K562 (cell line): ENCODE results near the gene C16orf96. TPM values are rescaled to one million over a fixed set of nuclear protein-coding genes. Genes with fewer than 3 reads are reported as not detected.
A peak's percentile ranks its signal among the peaks of the same experiment; 100 is the strongest.

Source experiments
- ATAC-seq: fragments of 200-7000 bp; cut with Tn5 transposase; 3 replicates; pipeline ENCODE4 v1.9.1; 2020; ENCODE audit warnings: moderate library complexity
- BruUV-seq: library from RNA; stranded (reverse); fragments of 400-500 nt; replicated peaks from 2 replicates; lab custom pipeline; 2021; lab: Mats Ljungman, UMichigan
- CTCF ChIA-PET: fragments of 300-600 bp; formaldehyde crosslinking; extraction: SDS; loops from one replicate; lab custom pipeline; 2021; ENCODE audit warnings: low intra/inter-chr PET ratio; lab: Yijun Ruan, JAX
- POLR2A ChIA-PET: fragments of 300-600, 350-650 bp; sonication (Branson Sonifier 250); formaldehyde crosslinking; extraction: SDS; loops from one replicate; lab custom pipeline; 2021; ENCODE audit warnings: antibody characterized with exemption, inconsistent platforms; lab: Yijun Ruan, JAX
- DNase-seq, 4 experiments: peaks; one replicate each; pipeline versions ENCODE4 v3.0.0 to v3.0.0-alpha.2; 2011 to 2018; ENCODE audit warnings: low spot score in 3 of 4, mixed read lengths in 3 of 4; ENCODE audit errors: extremely low read depth in 1 of 4
- FAIRE-seq: peaks from 2 replicates; lab custom pipeline; 2011; peaks lifted over from hg19 to GRCh38; lab: Jason Lieb, UNC
- H2AFZ ChIP-seq: 2 replicates; pipeline ENCODE4 v1.6.0; 2011; ENCODE audit warnings: low read depth, low read length, control low read depth, inconsistent platforms
- H3K27ac ChIP-seq: fragments of 200-600 bp; 3 replicates; pipeline ENCODE4 v1.8.0; 2011; ENCODE audit warnings: low read depth, mild to moderate bottlenecking, control low read depth, inconsistent platforms, low read length, moderate library complexity, mixed read lengths; ENCODE audit errors: extremely low read depth
- H3K27me3 ChIP-seq, 2 experiments: fragments of 300-600 bp in 1 of 2; 2 replicates in 1 of 2; 3 replicates in 1 of 2; pipeline versions ENCODE4 v1.6.0 to v1.8.0; 2011; ENCODE audit warnings: inconsistent platforms in 2 of 2, low read length in 2 of 2, mild to moderate bottlenecking in 1 of 2, mixed read lengths in 1 of 2, moderate library complexity in 1 of 2; ENCODE audit not compliant: control insufficient read depth in 2 of 2, insufficient read depth in 2 of 2
- H3K36me3 ChIP-seq: fragments of 300-600 bp; 3 replicates; pipeline ENCODE4 v1.8.0; 2011; ENCODE audit warnings: mild to moderate bottlenecking, low read length, inconsistent platforms; ENCODE audit not compliant: control insufficient read depth, insufficient read depth
- H3K4me1 ChIP-seq, 2 experiments: fragments of 200-600 bp in 1 of 2; replicated peaks in 1 of 2; 2 replicates in 1 of 2; 3 replicates in 1 of 2; pipeline versions ENCODE4 v1.5.1 to v1.8.0; 2011; ENCODE audit warnings: inconsistent platforms in 2 of 2, low read length in 2 of 2, mild to moderate bottlenecking in 1 of 2, mixed read lengths in 1 of 2, moderate library complexity in 1 of 2; ENCODE audit not compliant: control insufficient read depth in 2 of 2, insufficient read depth in 2 of 2
- H3K4me2 ChIP-seq: 2 replicates; pipeline ENCODE4 v1.6.1; 2011; ENCODE audit warnings: low read length, control low read depth, inconsistent platforms, mixed read lengths; ENCODE audit not compliant: insufficient read depth
- H3K4me3 ChIP-seq: fragments of 200-600 bp; sonication (generic), shearing (Covaris generic); 2 replicates; pipeline ENCODE4 v1.5.1; 2016; ENCODE audit warnings: control low read depth, inconsistent platforms
- H3K79me2 ChIP-seq: fragments of 200-600 bp; 3 replicates; pipeline ENCODE4 v1.8.0; 2011; ENCODE audit warnings: low read length, inconsistent platforms; ENCODE audit not compliant: control insufficient read depth, insufficient read depth
- H3K9ac ChIP-seq, 2 experiments: 2 replicates each; pipeline versions ENCODE4 v1.6.0 to v1.6.1; 2011; ENCODE audit warnings: low read depth in 2 of 2, low read length in 2 of 2, control low read depth in 1 of 2, inconsistent platforms in 1 of 2, mild to moderate bottlenecking in 1 of 2, mixed read lengths in 1 of 2; ENCODE audit not compliant: insufficient read depth in 1 of 2
- H3K9me1 ChIP-seq: one replicate; pipeline ENCODE4 v1.6.0; 2011; ENCODE audit warnings: inconsistent platforms, mild to moderate bottlenecking, low read length, moderate library complexity; ENCODE audit not compliant: control insufficient read depth, insufficient read depth
- H3K9me3 ChIP-seq: replicated peaks from 2 replicates; pipeline ENCODE4 v1.5.1; 2011; ENCODE audit warnings: low read depth, low read length, inconsistent platforms; ENCODE audit not compliant: control insufficient read depth, insufficient read depth
- H4K20me1 ChIP-seq: replicated peaks from 2 replicates; pipeline ENCODE4 v1.6.1; 2011; ENCODE audit warnings: low read length, inconsistent platforms, mixed read lengths; ENCODE audit not compliant: control insufficient read depth, insufficient read depth
- POLR2G ChIP-seq: fragments of 200-400 bp; formaldehyde crosslinking; IDR thresholded peaks from 2 replicates; pipeline ENCODE4 v1.6.1; 2017; ENCODE audit warnings: low read depth, mild to moderate bottlenecking, antibody characterized with exemption, low read length, moderate library complexity
- RBFOX2 ChIP-seq: fragments of 200-400 bp; formaldehyde crosslinking; IDR thresholded peaks from 2 replicates; pipeline ENCODE4 v1.6.1; 2017; ENCODE audit warnings: low read depth, mild to moderate bottlenecking, low read length, moderate library complexity
- RCOR1 ChIP-seq, 2 experiments: IDR thresholded peaks; 2 replicates each; pipeline ENCODE4 v1.6.1; 2012; ENCODE audit warnings: low read depth in 2 of 2, low read length in 2 of 2, borderline replicate concordance in 1 of 2, improper control_type of control experiment in 1 of 2
- ZNF445 ChIP-seq: fragments of 250-450 bp; sonication (Bioruptor Pico); IDR thresholded peaks from 2 replicates; pipeline ENCODE4 v1.4.0; 2020; ENCODE audit warnings: low read depth, mild to moderate bottlenecking, moderate library complexity
- whole genome bisulfite sequencing: fragments of 100-300 bp; shearing (Covaris generic); methylation state at CpG from one replicate; pipeline ENCODE4 v1.1.6; 2016; ENCODE audit warnings: low coverage, mixed read lengths; ENCODE audit not compliant: insufficient coverage; ENCODE audit errors: missing lambda C conversion rate; 5-methylcytosine and 5-hydroxymethylcytosine counted together
- in situ Hi-C: fragments of 300-500 bp; cut with MboI; formaldehyde crosslinking; loops from 4 replicates; pipeline ENCODE4 v1.15.0; 2018; ENCODE audit warnings: inconsistent platforms, mixed read lengths
- intact Hi-C: fragments of 100-400 bp; cut with micrococcal nuclease; formaldehyde crosslinking; loops from 2 replicates; pipeline ENCODE4 v1.14.2; 2022
- polyA plus RNA-seq, 8 experiments: library from polyadenylated mRNA; depleted of rRNA in 4 of 8; stranded (reverse) in 5 of 8; unstranded in 3 of 8; fragments of >200 nt; fragmentation: Nextera tagmentation in 2 of 8; fragmentation: Illumina TruSeq in 1 of 8; extraction: Ambion mirVana in 2 of 8; extraction: Trizol in 1 of 8; gene quantifications; 2 replicates each; pipeline versions ENCODE4 v1.2.1 to v1.2.3, GENCODE V29; 2011 to 2014; ENCODE audit warnings: inconsistent platforms in 1 of 8, missing spikeins in 1 of 8
- total RNA-seq, 7 experiments: library from RNA; depleted of rRNA in 6 of 7; stranded (reverse); fragments of >200 nt in 6 of 7; fragmentation: Illumina TruSeq in 2 of 7; extraction: Trizol in 2 of 7; gene quantifications; 2 replicates each; pipeline versions ENCODE4 v1.2.1 to v1.2.3, GENCODE V29; 2011 to 2021; ENCODE audit warnings: low replicate concordance in 1 of 7

C16orf96 gene
- total and polyA plus RNA-seq, 9 of the 15 experiments (the other 6 are each of a cell fraction or from before 2014, with no cell fraction given), result not detected

- TSS peak; percentile 38 for BruUV-seq
- H3K4me1 ChIP-seq, result peaks cover 22 to 92% of the 10 kb centered on the region in 2 experiments
- peaks cover 17% of the 10 kb centered on the region for H3K9me1 ChIP-seq
- H3K9ac ChIP-seq, result peak overlapping the region; percentile 93
- POLR2A ChIA-PET, result interaction anchor here (0.6 kb wide), 1 partner anchor 938 kb away, joined by 3 read pairs; no protein-coding TSS in a partner anchor
- peak overlapping the region; percentile 97; the same call in 2 of the 3 replicates for H3K27ac ChIP-seq
- peak overlapping the region; percentile 90 for H3K4me2 ChIP-seq
- no peak for FAIRE-seq
- in situ Hi-C loops, result no loop called here
- peaks cover 42% of the 10 kb centered on the region for H3K79me2 ChIP-seq
- H4K20me1 ChIP-seq, result peaks cover 27% of the 10 kb centered on the region
- ATAC-seq, result no peak
- DNase-seq, result no peak
- intact Hi-C loops, result no loop called here
- 68% methylated on average over 10 of the region's 14 CpGs for WGBS
- TF ChIP-seq RBFOX2, result peak; percentile 4; the same call in 1 of the 2 replicates
- TF ChIP-seq RCOR1 (IDR thresholded peaks at IDR 0.05; ENCODE audit: borderline replicate concordance in 1 of 2, low read depth in 2 of 2, low read length in 2 of 2), result no peak
- peak; percentile 62 for TF ChIP-seq POLR2G
- no peak for TF ChIP-seq ZNF445 (CRISPR knock-in tag)
- TF ChIP-seq, all 486 proteins: peak for 2
- no peak overlapping the region for H2AFZ ChIP-seq
- H3K36me3 ChIP-seq, result peaks cover 26% of the 10 kb centered on the region; the same call in 1 of the 3 replicates
- CTCF ChIA-PET, result no interaction called here
- H3K9me3 ChIP-seq, result no peaks in the 10 kb centered on the region
- H3K27me3 ChIP-seq, result no peaks in the 10 kb centered on the region
- peak overlapping the region; percentile 94 for H3K4me3 ChIP-seq
These were observed 57.0 kb downstream of the C16orf96 start for GRCh38 chr16:4612977-4613635.
